Muscle layer of colon (tissue), 2 donors: ENCODE data around the gene HOXB1.
"Not testable (repeated sequence)": the region's sequence is repeated elsewhere in the genome, so short reads cannot be mapped to it uniquely, and the experiment has no call there.

ENCODE experiments used
- H3K27ac ChIP-seq: one replicate; pipeline ENCODE4 v1.7.0; 2013; ENCODE audit warnings: low read depth, mild to moderate bottlenecking, low read length, moderate library complexity
- H3K27me3 ChIP-seq, 2 donors: one replicate each; pipeline ENCODE4 v1.7.0; 2013; ENCODE audit warnings: low read length in 2 of 2, mild to moderate bottlenecking in 2 of 2; ENCODE audit not compliant: insufficient read depth in 2 of 2, control insufficient read depth in 1 of 2
- H3K36me3 ChIP-seq: one replicate; pipeline ENCODE4 v1.7.0; 2013; ENCODE audit warnings: mild to moderate bottlenecking, low read length; ENCODE audit not compliant: insufficient read depth
- H3K4me1 ChIP-seq: one replicate; pipeline ENCODE4 v1.7.0; 2013; ENCODE audit warnings: mild to moderate bottlenecking, low read length; ENCODE audit not compliant: insufficient read depth
- H3K4me3 ChIP-seq, 2 donors: one replicate each; pipeline ENCODE4 v1.7.0; 2013; ENCODE audit warnings: low read length in 2 of 2, low read depth in 1 of 2, mild to moderate bottlenecking in 1 of 2, moderate library complexity in 1 of 2
- H3K9ac ChIP-seq: one replicate; pipeline ENCODE4 v1.7.0; 2013; ENCODE audit warnings: low read length
- H3K9me3 ChIP-seq: one replicate; pipeline ENCODE4 v1.7.0; 2013; ENCODE audit warnings: mild to moderate bottlenecking, low read length
- donor health status: abdominal sarcoma.
- donor health status: Adenocarcinoma of cecum.

Gene HOXB1

GRCh38 chr17:48482301-48482700 lies 48.5 kb downstream of the HOXB1 start:
- H3K27me3 ChIP-seq = not testable (repeated sequence)

GRCh38 chr17:48479014-48479402 lies 51.8 kb downstream of the HOXB1 start:
- Histone ChIP-seq H3K9me3 (no peaks in the 10 kb centered on the region), H3K4me1 (peaks cover 10% of the 10 kb centered on the region), H3K27ac (no peak overlapping the region), H3K4me3 (no peak overlapping the region), H3K27me3 (no peaks in the 10 kb centered on the region), H3K36me3 (no peaks in the 10 kb centered on the region), H3K9ac (no peak overlapping the region)

More at GRCh38 chr17:48482301-48482700, 48.5 kb downstream of the HOXB1 start:
- H3K4me3 ChIP-seq, H3K27ac ChIP-seq, H3K9ac ChIP-seq, H3K36me3 ChIP-seq, H3K9me3 ChIP-seq: not testable (repeated sequence)
- peaks cover 13% of the 10 kb centered on the region for H3K4me1 ChIP-seq
